ENCODE results near the gene LUZP1. TPM values are rescaled to one million over a fixed set of nuclear protein-coding genes. Genes with fewer than 3 reads are reported as not detected.

LUZP1 gene
- total RNA-seq, 1 experiment from 2014 or later = 34.8 TPM

DNA sequence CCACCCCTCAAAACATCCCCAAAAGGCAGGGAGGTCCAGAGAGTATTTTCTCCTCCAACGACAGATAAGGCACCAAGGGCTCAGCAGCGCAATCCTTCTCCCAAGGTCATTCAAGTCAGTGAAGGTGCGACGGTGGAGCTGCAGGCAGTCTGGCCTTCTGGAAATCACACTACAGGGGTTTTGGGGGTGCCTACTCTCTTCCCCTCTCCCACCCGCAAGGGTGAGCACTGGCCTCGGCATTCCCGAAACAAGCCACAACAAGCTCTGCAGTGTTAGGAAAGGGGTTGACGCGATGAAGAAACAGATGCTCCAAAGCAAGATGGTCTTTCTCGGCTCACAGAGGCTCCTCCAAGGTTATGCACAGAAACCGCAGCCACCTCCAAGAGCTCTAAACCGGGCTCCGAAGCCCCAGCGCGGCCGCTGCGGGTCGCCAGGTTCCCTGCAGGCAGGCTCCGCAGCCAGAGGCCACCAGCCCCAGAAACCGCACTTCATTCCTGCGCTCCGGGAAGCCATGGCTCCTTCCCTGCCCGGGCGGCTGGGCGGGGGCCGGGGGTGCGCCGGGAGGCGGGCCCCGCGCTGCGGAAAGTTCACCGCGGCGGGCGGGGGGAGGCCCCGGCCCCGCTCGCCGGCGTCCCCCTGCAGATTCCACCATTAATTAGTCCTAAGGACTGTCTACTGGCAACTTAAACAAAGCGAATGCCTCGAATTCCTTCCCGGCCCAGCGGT, 1.1 kb downstream of the LUZP1 start:
- DNase-seq (ENCODE audit: low spot score) = peak; percentile 36
- in situ Hi-C loops (cut with HindIII; ENCODE audit: low sequenced_read_pairs) = no loop called here

DNA sequence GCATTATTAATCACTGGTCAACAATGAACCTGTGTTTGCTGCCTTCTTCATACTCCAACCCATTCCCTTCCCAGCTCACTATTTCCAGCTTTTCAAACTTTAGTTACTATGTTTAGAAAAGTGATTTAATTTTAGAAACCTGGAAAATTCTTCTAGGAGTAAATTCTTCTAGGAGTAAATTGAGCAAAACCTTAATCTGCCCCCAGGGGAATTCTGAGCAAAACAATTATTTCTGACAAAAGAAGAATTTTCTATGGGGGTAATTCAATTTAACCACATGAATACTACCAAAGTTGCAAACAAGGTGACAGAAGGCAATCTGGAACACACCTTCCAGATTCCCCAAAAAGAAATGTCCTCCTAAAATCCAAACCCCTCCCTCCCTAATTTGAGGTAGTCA, 1.8 kb downstream of the LUZP1 start:
- in situ Hi-C loops (cut with HindIII; ENCODE audit: low sequenced_read_pairs) = no loop called here
- DNase-seq (ENCODE audit: low spot score) = no peak

DNA sequence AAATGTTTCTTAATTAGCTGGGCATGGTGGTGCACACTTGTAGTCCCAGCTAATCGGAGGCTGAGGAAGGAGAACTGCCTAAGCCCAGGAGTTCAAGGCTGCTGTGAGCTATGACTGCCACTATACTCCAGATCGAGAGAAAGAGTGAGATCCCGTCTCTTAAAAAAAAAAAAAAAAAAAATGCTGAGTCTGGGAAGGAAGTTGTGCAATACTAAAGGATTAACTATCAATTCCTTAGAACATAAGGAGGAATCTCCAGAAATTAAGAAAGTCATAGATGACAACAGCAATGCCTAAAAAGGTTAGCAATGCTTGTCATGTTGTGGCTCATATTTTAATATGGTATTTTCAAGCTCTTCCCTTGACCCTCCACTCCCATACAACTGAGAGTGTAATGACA, 5.3 kb downstream of the LUZP1 start:
- no peak for DNase-seq (ENCODE audit: low spot score)
- in situ Hi-C loops (cut with HindIII; ENCODE audit: low sequenced_read_pairs) = no loop called here

DNA sequence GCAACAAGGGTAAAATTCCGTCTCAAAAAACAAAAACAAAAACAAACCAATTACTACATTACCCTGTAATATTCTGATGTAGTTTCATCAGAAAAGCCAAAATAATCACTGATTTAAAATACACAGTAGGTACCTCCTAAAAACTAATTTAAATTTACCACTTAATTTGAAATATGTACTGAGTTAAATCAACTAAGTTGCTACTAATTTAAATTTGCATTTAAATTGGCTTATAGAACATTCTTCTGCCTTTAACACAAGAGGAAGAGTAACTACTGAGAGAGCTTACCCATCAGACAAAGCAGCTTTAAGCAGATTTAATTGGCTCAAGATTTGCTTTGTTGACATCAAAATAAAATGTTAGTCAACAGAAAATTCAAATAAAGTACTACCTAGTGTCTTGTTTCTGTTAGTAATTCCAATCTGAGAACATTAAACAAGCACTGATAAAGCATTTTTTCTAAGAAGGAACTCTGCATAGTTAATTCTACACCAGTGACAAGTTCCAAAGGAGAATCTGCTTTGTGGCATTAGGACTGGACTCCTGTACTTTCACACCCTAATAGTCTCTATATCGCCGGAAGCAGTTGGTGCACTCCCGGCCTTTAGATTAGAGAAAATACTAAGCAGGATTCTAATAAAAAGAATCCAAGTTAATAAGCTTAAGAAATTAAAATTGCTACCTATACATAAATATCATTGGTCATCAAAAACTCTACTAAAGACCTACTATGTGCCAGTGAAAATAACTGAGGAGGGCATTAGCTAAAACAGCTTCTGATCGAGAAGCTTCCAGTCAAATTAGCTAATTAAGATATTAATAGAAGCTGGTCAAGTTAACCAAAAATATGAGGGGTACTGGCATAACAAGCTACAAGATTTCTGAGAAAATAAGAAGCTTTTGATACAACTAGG, 8.4 kb downstream of the LUZP1 start:
- in situ Hi-C loops (cut with HindIII; ENCODE audit: low sequenced_read_pairs) = no loop called here
- no peak for DNase-seq (ENCODE audit: low spot score)

DNA sequence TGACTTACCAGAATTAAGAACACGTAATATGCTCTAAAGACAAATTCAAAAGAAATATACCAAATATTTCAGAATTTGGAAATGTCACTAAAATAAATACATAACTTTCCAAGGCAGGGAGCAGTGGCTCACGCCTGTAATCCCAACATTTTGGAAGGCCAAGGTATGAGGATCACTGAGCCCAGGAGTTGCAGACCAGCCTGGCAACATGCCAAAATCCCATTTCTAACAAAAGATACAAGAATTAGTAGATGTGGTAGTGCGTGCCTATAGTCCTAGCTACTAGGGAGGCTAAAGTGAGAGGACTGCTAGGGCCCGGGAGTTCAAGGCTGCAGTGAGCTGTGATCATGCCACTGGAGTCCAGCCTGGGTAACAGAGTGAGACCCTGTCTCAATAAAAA, 11.7 kb downstream of the LUZP1 start:
- no peak for DNase-seq (ENCODE audit: low spot score)
- in situ Hi-C loops (cut with HindIII; ENCODE audit: low sequenced_read_pairs) = no loop called here

DNA sequence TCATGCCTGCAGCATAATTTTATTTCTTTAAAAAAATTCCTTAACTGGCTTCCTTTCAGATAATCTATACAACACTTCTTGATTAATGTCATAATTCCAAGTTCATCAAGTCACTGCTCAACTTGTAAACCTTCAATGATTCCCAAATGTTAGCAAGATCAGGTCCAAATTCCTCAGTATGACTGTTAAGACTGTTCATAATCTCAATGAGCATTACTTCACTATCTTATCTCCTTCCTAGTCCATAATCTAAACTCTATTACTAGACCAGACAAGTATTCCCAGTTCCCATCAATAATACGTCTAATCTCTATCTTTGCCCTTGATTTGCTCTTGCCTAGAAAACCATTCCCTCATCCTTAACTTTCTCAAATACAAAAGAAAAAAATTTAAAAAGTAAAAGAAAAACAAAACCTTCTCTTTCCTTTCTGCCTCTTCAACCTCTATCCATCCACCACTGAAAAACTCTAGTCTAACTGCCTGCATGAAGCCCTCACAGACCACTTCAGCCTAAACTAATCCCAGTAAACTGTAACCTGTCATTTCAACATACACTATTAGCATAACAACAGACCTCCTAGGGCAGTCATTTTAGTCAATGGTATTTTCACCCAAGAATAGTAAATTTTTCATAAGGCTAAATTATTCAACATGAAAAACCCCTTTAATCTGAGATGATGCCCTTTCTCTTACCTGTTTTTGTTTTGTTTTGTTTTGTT, 15.5 kb downstream of the LUZP1 start:
- no peak for DNase-seq (ENCODE audit: low spot score)
- in situ Hi-C loops (cut with HindIII; ENCODE audit: low sequenced_read_pairs) = no loop called here

DNA sequence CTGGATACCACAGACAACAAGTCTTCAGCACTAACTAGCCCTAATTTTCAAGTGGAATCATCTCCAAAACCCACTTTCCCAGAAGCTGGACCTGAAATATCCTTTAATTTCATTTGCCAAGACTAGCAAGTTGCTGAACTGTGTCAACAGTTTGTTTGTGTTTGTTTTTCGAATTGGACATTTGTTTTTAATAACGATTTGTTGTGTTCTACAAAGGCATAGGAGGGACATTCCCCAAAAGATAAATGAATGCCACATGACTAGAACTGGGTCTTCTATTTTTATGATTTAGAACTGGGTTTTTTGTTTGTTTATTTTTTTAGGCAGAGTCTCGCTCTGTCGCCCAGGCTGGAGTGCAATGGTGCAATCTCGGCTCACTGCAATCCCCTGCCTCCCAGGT, 17.9 kb downstream of the LUZP1 start:
- in situ Hi-C loops (cut with HindIII; ENCODE audit: low sequenced_read_pairs) = no loop called here
- no peak for DNase-seq (ENCODE audit: low spot score)

DNA sequence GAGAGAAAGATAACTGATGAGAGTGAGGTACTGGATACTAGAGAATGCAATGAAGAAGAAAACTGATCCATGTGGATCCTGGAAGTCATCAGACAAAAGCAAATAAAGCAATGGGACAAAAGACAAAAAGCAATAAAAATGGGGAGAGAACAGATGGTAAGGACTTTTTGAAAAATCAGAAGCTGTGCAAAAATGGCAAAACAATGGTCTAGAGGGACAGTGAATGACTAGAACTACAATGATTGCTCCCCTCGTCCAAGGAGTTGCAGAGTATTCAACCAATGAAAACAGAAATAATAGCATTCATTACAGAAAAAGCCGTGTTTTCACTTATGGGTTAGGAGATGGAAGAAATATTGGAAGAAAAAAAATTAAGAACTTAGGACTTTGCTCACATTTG, 18.5 kb downstream of the LUZP1 start:
- in situ Hi-C loops (cut with HindIII; ENCODE audit: low sequenced_read_pairs) = no loop called here
- DNase-seq (ENCODE audit: low spot score) = no peak

DNA sequence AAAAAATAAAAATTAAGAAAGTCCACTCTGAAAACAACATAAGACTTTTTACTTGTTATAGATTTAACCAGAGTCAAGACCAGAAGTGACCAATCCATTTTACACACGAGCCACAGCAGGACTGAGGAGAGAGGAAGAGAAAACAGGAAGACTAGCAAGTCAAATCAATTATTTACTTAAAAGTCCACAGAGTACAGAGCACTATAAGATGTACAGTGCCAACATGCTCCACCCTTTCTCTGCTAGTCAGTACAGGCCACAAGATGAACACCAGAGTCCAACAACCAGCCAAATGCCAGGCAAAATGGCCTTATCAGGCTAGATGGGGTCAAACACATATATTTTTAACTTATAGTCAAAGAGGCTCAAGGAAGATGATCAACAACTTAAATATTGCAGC, 19.5 kb downstream of the LUZP1 start:
- no peak for DNase-seq (ENCODE audit: low spot score)
- in situ Hi-C loops (cut with HindIII; ENCODE audit: low sequenced_read_pairs) = no loop called here

DNA sequence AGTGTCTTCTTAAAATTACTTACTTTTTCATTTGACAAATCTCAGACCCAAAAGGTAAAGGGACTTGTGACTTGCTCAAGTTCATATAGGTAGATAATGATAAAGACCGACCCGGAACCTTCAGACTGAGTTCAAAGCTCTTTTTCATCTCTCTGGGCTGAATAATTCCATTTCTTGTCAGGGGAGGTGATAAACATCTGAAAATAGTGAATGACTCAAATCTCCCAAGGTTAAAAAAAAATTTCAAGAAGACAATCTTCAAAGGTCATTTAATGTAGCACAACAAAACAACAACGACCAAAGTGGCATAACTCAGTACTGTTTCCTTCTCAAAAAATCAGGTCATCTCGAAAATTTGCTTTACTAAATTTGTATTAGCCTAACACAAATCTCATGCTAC, 20.6 kb downstream of the LUZP1 start:
- DNase-seq (ENCODE audit: low spot score) = no peak
- in situ Hi-C loops (cut with HindIII; ENCODE audit: low sequenced_read_pairs) = no loop called here

DNA sequence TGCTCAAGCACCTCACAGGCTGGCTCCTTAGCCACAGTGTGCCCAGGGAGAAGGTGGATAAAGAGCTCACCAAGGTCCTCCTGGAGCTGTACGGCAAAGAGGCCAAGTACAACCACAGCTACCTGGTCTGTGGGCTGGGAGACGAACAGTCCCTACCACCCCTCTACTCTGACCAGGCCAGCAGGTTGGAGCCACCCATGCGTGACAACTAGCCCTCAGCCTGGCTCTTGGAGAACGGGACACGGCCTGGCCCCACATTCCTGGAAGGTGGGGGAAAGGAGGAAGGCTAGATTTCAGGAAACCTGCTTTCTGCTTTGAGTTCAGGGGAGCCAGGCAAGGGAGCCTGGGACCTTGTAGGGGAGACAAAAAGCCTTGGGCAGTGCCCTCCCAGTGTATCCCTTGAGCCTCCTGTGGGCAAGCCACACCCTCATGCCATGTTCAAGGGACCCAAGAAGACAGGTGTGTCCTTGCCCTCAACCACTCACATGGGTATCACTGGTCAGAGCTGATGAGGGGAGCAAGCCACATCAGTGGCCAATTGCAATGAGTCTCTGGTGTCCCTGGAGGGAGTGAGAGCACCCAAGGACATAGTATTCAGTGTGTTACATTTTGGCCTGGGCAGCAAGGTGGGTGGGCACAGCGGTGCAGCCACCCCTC, 27.6 kb downstream of the LUZP1 start:
- in situ Hi-C loops (cut with HindIII; ENCODE audit: low sequenced_read_pairs) = no loop called here
- no peak for DNase-seq (ENCODE audit: low spot score)

DNA sequence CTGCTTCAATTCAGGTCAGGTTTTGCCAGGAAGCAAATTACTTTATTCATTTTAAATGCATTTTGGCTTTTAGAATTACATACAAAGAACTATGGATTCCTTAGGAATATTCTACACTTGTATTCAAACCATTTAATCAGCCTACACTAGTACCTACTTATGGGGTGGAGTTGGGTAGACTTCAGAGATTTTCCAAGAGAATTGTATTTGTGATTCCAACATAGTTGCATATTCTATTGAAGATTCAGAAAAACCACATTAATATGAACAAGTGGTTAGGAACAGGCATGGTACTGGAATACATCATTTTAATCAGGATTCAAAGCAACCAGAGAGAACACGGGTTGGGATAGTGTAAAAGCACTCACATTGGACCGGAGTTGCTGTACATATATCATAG, 33.4 kb downstream of the LUZP1 start:
- in situ Hi-C loops (cut with HindIII; ENCODE audit: low sequenced_read_pairs) = no loop called here
- DNase-seq (ENCODE audit: low spot score) = no peak

DNA sequence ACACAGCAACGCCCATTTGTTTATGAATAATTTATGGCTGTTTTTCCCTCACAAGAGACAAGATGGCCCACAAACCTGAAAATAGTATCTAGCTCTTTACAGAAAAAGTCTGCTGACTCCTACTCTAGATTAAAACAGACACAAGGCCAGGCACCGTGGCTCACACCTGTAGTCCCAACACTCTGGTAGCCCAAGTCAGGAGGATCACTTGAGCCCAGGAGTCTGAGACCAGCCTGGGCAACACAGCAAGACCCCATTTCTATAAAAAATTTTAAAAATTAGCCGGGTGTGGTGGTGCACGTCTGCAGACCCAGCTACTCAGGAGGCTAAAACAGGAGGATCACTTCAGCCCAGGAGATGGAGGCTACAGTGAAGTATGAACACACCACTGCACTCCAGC, 34.6 kb downstream of the LUZP1 start:
- no peak for DNase-seq (ENCODE audit: low spot score)
- in situ Hi-C loops (cut with HindIII; ENCODE audit: low sequenced_read_pairs) = no loop called here

DNA sequence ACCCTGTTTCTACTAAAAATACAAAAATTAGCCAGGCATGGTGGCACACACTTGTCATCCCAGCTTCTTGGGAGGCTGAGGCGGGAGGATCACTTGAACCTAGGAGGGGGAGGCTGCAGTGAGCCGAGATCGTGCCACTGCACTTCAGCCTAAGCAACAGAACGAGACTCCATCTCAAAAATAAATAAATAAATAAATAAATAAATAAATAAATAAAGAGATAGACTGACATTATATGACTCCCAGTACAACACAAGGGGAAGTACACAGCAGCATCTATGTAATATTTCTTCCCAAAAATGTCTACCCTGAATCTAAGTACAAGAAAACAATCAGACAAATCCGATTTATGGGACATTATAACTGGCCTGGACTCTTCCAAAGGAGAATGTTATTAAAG, 35.1 kb downstream of the LUZP1 start:
- DNase-seq (ENCODE audit: low spot score) = no peak
- in situ Hi-C loops (cut with HindIII; ENCODE audit: low sequenced_read_pairs) = no loop called here

DNA sequence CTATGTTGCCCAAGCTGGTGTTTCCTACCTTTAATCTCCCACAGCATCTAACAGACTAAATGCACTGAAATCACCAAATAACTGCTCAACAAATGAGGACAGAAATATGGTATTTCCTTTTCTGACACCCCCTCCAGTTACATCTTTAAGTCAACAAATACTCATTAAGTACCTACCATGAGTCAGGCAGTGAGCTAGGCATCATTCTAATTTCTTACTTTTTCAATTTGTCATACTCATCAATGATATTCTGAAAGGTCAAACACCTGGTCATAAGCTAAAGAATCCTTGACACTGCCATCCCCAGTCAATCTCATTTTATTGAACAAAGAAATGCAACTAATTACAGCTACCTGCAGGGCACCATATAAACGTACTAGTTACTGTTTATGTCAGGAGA, 36.6 kb downstream of the LUZP1 start:
- in situ Hi-C loops (cut with HindIII; ENCODE audit: low sequenced_read_pairs) = no loop called here

DNA sequence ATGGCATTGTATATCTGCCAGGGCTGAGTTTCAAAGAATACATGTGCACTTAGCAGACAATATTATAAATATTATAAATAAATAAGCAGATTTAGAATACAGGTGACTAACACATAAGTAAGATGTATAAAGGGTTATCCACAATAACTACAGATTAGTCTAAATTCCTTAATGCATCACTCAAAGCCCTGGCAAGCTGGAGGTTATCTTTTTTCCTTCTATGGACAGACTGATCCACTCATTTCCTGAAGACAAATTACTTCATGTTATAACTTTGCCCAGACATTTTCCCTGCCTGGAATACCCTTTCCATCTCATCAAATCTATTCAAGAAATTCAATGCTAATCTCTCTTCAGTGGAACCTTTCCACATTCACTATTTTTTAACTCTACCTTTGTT, 38.8 kb downstream of the LUZP1 start:
- no peak for DNase-seq (ENCODE audit: low spot score)
- in situ Hi-C loops (cut with HindIII; ENCODE audit: low sequenced_read_pairs) = no loop called here

More for the DNA sequence above, 36.6 kb downstream of the LUZP1 start:
- no peak for DNase-seq (ENCODE audit: low spot score)

DNA sequence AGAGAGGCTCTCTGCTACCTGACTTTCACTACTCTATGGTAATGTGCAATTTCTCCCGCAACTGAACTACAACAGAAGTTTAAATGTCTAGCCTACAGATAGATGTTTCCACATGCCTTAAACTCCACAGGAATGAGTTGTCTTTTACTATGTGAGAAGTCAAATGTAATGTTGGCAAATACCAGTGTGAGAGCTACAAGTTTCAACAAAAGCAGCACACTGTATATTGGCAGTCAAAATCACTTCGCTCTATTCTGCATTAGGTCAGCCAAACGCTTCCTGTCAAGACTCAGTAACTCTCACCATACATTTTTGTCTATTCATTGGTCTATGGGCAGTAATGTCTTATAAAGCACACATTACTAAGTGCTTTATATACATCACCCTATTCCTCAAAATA, 41.9 kb downstream of the LUZP1 start:
- in situ Hi-C loops (cut with HindIII; ENCODE audit: low sequenced_read_pairs) = no loop called here
- DNase-seq (ENCODE audit: low spot score) = no peak

DNA sequence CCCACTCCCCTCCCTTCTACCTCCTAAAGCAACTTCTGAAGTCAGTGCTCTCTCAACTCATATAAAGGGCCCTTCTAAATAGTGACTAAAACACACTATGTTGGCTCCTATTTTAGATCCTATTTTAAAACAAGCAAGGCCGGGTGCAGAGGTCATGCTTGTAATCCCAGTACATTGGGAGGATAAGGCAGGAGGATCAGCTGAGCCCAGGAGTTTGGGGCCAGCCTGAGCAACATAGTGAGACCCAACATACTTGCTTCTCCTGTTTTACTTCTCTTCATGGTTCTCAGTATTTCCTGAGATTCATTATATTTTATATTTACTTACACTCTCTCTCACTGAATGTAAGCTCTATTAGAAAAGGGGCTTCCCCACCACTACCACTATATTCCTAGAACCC, 42.5 kb downstream of the LUZP1 start:
- DNase-seq (ENCODE audit: low spot score) = no peak
- in situ Hi-C loops (cut with HindIII; ENCODE audit: low sequenced_read_pairs) = no loop called here

DNA sequence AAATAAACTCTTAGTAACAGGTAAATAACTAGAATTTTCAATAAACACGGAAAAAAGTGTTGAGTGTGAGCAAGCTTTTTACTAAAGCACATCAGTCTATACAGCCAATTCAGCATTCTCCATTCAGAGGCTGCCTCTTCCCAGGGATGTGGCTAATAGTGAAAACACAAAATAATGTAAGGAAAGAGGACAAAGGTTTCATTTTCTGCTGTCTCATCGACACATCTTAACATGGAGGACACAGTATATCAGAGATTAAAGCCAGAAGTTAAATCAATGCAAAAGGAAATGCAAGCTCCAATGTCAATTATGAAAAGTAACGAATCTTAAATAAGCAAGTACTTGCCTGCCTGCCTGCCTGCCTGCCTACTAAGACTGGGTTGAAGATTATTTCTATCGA, 43.2 kb downstream of the LUZP1 start:
- in situ Hi-C loops (cut with HindIII; ENCODE audit: low sequenced_read_pairs) = no loop called here
- no peak for DNase-seq (ENCODE audit: low spot score)

All from G401 (cell line).